ENCODE results near the gene DIP2C.
"Not testable (repeated sequence)": the region's sequence is repeated elsewhere in the genome, so short reads cannot be mapped to it uniquely, and the experiment has no call there.

DIP2C gene

DNA sequence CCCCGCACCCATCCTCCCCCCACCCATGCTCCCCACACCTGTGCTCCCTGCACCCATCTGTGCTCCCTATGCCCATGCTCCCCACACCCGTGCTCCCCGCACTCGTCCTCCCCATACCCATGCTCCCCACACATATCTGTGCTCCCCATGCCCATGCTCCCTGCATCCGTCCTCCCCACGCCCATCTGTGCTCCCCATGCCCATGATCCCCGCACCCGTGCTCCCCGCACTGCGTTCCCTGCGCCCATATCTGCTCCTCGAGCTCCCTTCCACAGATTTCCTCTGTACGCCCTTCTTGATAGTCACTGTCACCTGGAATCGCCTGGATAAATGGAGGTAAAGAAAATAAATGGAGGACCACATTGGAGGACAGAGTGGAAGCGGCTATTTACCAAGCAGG lies 9.9 kb downstream of the DIP2C start:
- no peak overlapping the region for H3K27ac ChIP-seq (ENCODE audit: low read depth, low read length)
- no peaks in the 10 kb centered on the region for H3K36me3 ChIP-seq (ENCODE audit: control insufficient read depth in 1 of 2, insufficient read depth in 2 of 2, low read length in 2 of 2)
- no peak overlapping the region for H3K23ac ChIP-seq (ENCODE audit: low read length)
- no peak overlapping the region for H3K4ac ChIP-seq (ENCODE audit: low read depth, low read length)
- H2AFZ ChIP-seq (ENCODE audit: insufficient read depth, low read length, poor library complexity): no peak overlapping the region
- no peak overlapping the region for H2BK5ac ChIP-seq (ENCODE audit: low read depth, low read length, poor library complexity)
- H3K14ac ChIP-seq (ENCODE audit: low read length): no peak overlapping the region
- H2BK12ac ChIP-seq (ENCODE audit: low read length): no peak overlapping the region
- no peak overlapping the region for H3K4me2 ChIP-seq (ENCODE audit: low read length)
- H3K4me3 ChIP-seq (ENCODE audit: low read depth, low read length): peak overlapping the region; percentile 18
- no peaks in the 10 kb centered on the region for H3K79me1 ChIP-seq (ENCODE audit: low read length)
- no peaks in the 10 kb centered on the region for H3K27me3 ChIP-seq (ENCODE audit: insufficient read depth, low read length)
- no peak for DNase-seq
- no peak overlapping the region for H3K9ac ChIP-seq (ENCODE audit: low read length)
- H4K12ac ChIP-seq (ENCODE audit: low read depth, low read length): no peak overlapping the region
- no peak overlapping the region for H4K91ac ChIP-seq (ENCODE audit: low read depth, low read length)
- no peak overlapping the region for H3K18ac ChIP-seq (ENCODE audit: low read length)
- H2BK120ac ChIP-seq (ENCODE audit: insufficient read depth, low read length, poor library complexity): no peak overlapping the region
- no CpG with 5 or more reads among the region's 15 CpGs for WGBS (ENCODE audit: extremely low coverage, insufficient coverage, insufficient read length)
- no peaks in the 10 kb centered on the region for H3K79me2 ChIP-seq (ENCODE audit: control insufficient read depth, insufficient read depth, low read length, poor library complexity)
- H3K9me3 ChIP-seq (ENCODE audit: insufficient read depth, low read depth, low read length): peaks cover 5% of the 10 kb centered on the region
- no peak overlapping the region for H2AK5ac ChIP-seq (ENCODE audit: low read length)
- H3K4me1 ChIP-seq (ENCODE audit: control insufficient read depth in 1 of 2, insufficient read depth in 2 of 2, low read length in 2 of 2): peaks cover 7 to 9% of the 10 kb centered on the region in 2 experiments
- H4K8ac ChIP-seq (ENCODE audit: low read depth, low read length): no peak overlapping the region

DNA sequence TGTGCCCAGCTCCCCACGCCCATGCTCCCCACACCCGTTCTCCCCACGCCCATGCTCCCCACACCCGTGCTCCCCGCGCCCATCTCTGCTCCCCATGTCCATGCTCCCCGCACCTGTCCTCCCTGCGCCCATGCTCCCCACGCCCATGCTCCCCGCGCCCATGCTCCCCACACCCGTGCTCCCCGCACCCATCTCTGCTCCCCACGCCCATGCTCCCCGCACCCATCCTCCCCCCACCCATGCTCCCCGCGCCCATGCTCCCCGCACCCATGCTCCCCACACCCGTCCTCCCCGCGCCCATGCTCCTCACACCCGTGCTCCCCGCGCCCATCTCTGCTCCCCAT lies 10.8 kb downstream of the DIP2C start:
- H3K27ac ChIP-seq (ENCODE audit: low read depth, low read length); H2BK5ac ChIP-seq (ENCODE audit: low read depth, low read length, poor library complexity); H3K79me1 ChIP-seq (ENCODE audit: low read length); H3K18ac ChIP-seq (ENCODE audit: low read length); H3K4ac ChIP-seq (ENCODE audit: low read depth, low read length); H3K4me2 ChIP-seq (ENCODE audit: low read length); H2BK12ac ChIP-seq (ENCODE audit: low read length); H3K27me3 ChIP-seq (ENCODE audit: insufficient read depth, low read length); H3K9me3 ChIP-seq (ENCODE audit: insufficient read depth, low read depth, low read length); H3K4me3 ChIP-seq (ENCODE audit: low read depth, low read length); H3K36me3 ChIP-seq (ENCODE audit: control insufficient read depth in 1 of 2, insufficient read depth in 2 of 2, low read length in 2 of 2); DNase-seq; H3K4me1 ChIP-seq (ENCODE audit: control insufficient read depth in 1 of 2, insufficient read depth in 2 of 2, low read length in 2 of 2); H2AK5ac ChIP-seq (ENCODE audit: low read length); H2AFZ ChIP-seq (ENCODE audit: insufficient read depth, low read length, poor library complexity); H3K79me2 ChIP-seq (ENCODE audit: control insufficient read depth, insufficient read depth, low read length, poor library complexity); H4K8ac ChIP-seq (ENCODE audit: low read depth, low read length); H3K9ac ChIP-seq (ENCODE audit: low read length); H3K23ac ChIP-seq (ENCODE audit: low read length); H4K91ac ChIP-seq (ENCODE audit: low read depth, low read length); H4K12ac ChIP-seq (ENCODE audit: low read depth, low read length); H2BK120ac ChIP-seq (ENCODE audit: insufficient read depth, low read length, poor library complexity); H3K14ac ChIP-seq (ENCODE audit: low read length): not testable (repeated sequence)
- no CpG with 5 or more reads among the region's 24 CpGs for WGBS (ENCODE audit: extremely low coverage, insufficient coverage, insufficient read length)

- Histone ChIP-seq H4K91ac (ENCODE audit: low read depth, low read length) (no peak overlapping the region), H3K9ac (ENCODE audit: low read length) (no peak overlapping the region), H3K79me1 (ENCODE audit: low read length) (no peaks in the 10 kb centered on the region), H3K4me1 (ENCODE audit: control insufficient read depth in 1 of 2, insufficient read depth in 2 of 2, low read length in 2 of 2) (peaks cover 0 to 4% of the 10 kb centered on the region in 2 experiments), H3K4me2 (ENCODE audit: low read length) (no peak overlapping the region), H4K8ac (ENCODE audit: low read depth, low read length) (no peak overlapping the region), H3K23ac (ENCODE audit: low read length) (no peak overlapping the region), H3K79me2 (ENCODE audit: control insufficient read depth, insufficient read depth, low read length, poor library complexity) (no peaks in the 10 kb centered on the region), H2BK12ac (ENCODE audit: low read length) (no peak overlapping the region), H2AK5ac (ENCODE audit: low read length) (no peak overlapping the region), H3K9me3 (ENCODE audit: insufficient read depth, low read depth, low read length) (peaks cover 5% of the 10 kb centered on the region), H3K27me3 (ENCODE audit: insufficient read depth, low read length) (no peaks in the 10 kb centered on the region), H3K14ac (ENCODE audit: low read length) (no peak overlapping the region), H3K27ac (ENCODE audit: low read depth, low read length) (no peak overlapping the region), H3K4me3 (ENCODE audit: low read depth, low read length) (no peak overlapping the region), H2AFZ (ENCODE audit: insufficient read depth, low read length, poor library complexity) (no peak overlapping the region), H3K18ac (ENCODE audit: low read length) (no peak overlapping the region), H2BK5ac (ENCODE audit: low read depth, low read length, poor library complexity) (no peak overlapping the region), H4K12ac (ENCODE audit: low read depth, low read length) (no peak overlapping the region), H3K4ac (ENCODE audit: low read depth, low read length) (no peak overlapping the region), H3K36me3 (ENCODE audit: control insufficient read depth in 1 of 2, insufficient read depth in 2 of 2, low read length in 2 of 2) (no peaks in the 10 kb centered on the region), H2BK120ac (ENCODE audit: insufficient read depth, low read length, poor library complexity) (no peak overlapping the region)
- no peak for DNase-seq
- no CpG with 5 or more reads among the region's 22 CpGs for WGBS (ENCODE audit: extremely low coverage, insufficient coverage, insufficient read length)
Measured at GRCh38 chr10:677750-678661, 11.5 kb downstream of the DIP2C start.

- WGBS (ENCODE audit: extremely low coverage, insufficient coverage, insufficient read length): no CpG with 5 or more reads among the region's 1 CpG
- Histone ChIP-seq H3K27ac (ENCODE audit: low read depth, low read length) (no peak overlapping the region), H2BK5ac (ENCODE audit: low read depth, low read length, poor library complexity) (no peak overlapping the region), H3K4ac (ENCODE audit: low read depth, low read length) (no peak overlapping the region), H3K23ac (ENCODE audit: low read length) (no peak overlapping the region), H3K36me3 (ENCODE audit: control insufficient read depth in 1 of 2, insufficient read depth in 2 of 2, low read length in 2 of 2) (no peaks in the 10 kb centered on the region), H2AK5ac (ENCODE audit: low read length) (no peak overlapping the region), H3K4me2 (ENCODE audit: low read length) (no peak overlapping the region), H4K12ac (ENCODE audit: low read depth, low read length) (no peak overlapping the region), H4K91ac (ENCODE audit: low read depth, low read length) (no peak overlapping the region), H2BK12ac (ENCODE audit: low read length) (no peak overlapping the region), H2AFZ (ENCODE audit: insufficient read depth, low read length, poor library complexity) (no peak overlapping the region), H3K79me2 (ENCODE audit: control insufficient read depth, insufficient read depth, low read length, poor library complexity) (no peaks in the 10 kb centered on the region), H3K79me1 (ENCODE audit: low read length) (no peaks in the 10 kb centered on the region), H3K18ac (ENCODE audit: low read length) (no peak overlapping the region), H3K4me1 (ENCODE audit: control insufficient read depth in 1 of 2, insufficient read depth in 2 of 2, low read length in 2 of 2) (peaks cover 0 to 3% of the 10 kb centered on the region in 2 experiments), H3K9me3 (ENCODE audit: insufficient read depth, low read depth, low read length) (peaks cover 8% of the 10 kb centered on the region), H2BK120ac (ENCODE audit: insufficient read depth, low read length, poor library complexity) (no peak overlapping the region), H3K27me3 (ENCODE audit: insufficient read depth, low read length) (no peaks in the 10 kb centered on the region), H3K9ac (ENCODE audit: low read length) (no peak overlapping the region), H3K4me3 (ENCODE audit: low read depth, low read length) (no peak overlapping the region), H3K14ac (ENCODE audit: low read length) (no peak overlapping the region), H4K8ac (ENCODE audit: low read depth, low read length) (no peak overlapping the region)
- no peak for DNase-seq
Measured at GRCh38 chr10:677038-677437, 12.4 kb downstream of the DIP2C start.

Measured in trophoblast cell (in vitro differentiated cells and primary cell).